Measurements from ENCODE around the gene DUSP12.

DUSP12 gene

GRCh38 chr1:161790587-161791317, 41.2 kb downstream of the DUSP12 start:
- Histone ChIP-seq H3K79me2 (ENCODE audit: control insufficient read depth, insufficient read depth, low read length, unreplicated experiment) (no peaks in the 10 kb centered on the region), H3K4me1 (ENCODE audit: control insufficient read depth, insufficient read depth, low read length, unreplicated experiment) (peaks cover 16% of the 10 kb centered on the region), H3K36me3 (ENCODE audit: insufficient read depth, low read length) (peaks cover 5% of the 10 kb centered on the region)

GRCh38 chr1:161791904-161792655, 42.5 kb downstream of the DUSP12 start:
- Histone ChIP-seq H3K79me2 (ENCODE audit: control insufficient read depth, insufficient read depth, low read length, unreplicated experiment) (no peaks in the 10 kb centered on the region), H3K27ac (ENCODE audit: low read depth, low read length) (peak overlapping the region; percentile 17; the same call in 1 of the 2 replicates)

More at GRCh38 chr1:161790587-161791317, 41.2 kb downstream of the DUSP12 start:
- Histone ChIP-seq H2AFZ (ENCODE audit: low read length, unreplicated experiment) (no peak overlapping the region), H3K27ac (ENCODE audit: low read depth, low read length) (no peak overlapping the region), H3K4me3 (ENCODE audit: low read depth, low read length) (no peak overlapping the region), H3K27me3 (ENCODE audit: insufficient read depth, low read length) (no peaks in the 10 kb centered on the region)

GRCh38 chr1:161792740-161793139, 43.2 kb downstream of the DUSP12 start:
- peak overlapping the region; percentile 17; the same call in 1 of the 2 replicates for H3K27ac ChIP-seq (ENCODE audit: low read depth, low read length)
- H3K4me1 ChIP-seq (ENCODE audit: control insufficient read depth, insufficient read depth, low read length, unreplicated experiment) = peaks cover 16% of the 10 kb centered on the region
- peaks cover 9% of the 10 kb centered on the region for H3K36me3 ChIP-seq (ENCODE audit: insufficient read depth, low read length)
- H3K27me3 ChIP-seq (ENCODE audit: insufficient read depth, low read length) = no peaks in the 10 kb centered on the region
- H2AFZ ChIP-seq (ENCODE audit: low read length, unreplicated experiment) = no peak overlapping the region
- H3K4me3 ChIP-seq (ENCODE audit: low read depth, low read length) = no peak overlapping the region
- no peaks in the 10 kb centered on the region for H3K79me2 ChIP-seq (ENCODE audit: control insufficient read depth, insufficient read depth, low read length, unreplicated experiment)

More at GRCh38 chr1:161791904-161792655, 42.5 kb downstream of the DUSP12 start:
- no peak overlapping the region for H2AFZ ChIP-seq (ENCODE audit: low read length, unreplicated experiment)
- no peak overlapping the region for H3K4me3 ChIP-seq (ENCODE audit: low read depth, low read length)
- peaks cover 7% of the 10 kb centered on the region for H3K36me3 ChIP-seq (ENCODE audit: insufficient read depth, low read length)
- H3K27me3 ChIP-seq (ENCODE audit: insufficient read depth, low read length) = no peaks in the 10 kb centered on the region
- peaks cover 16% of the 10 kb centered on the region for H3K4me1 ChIP-seq (ENCODE audit: control insufficient read depth, insufficient read depth, low read length, unreplicated experiment)

GRCh38 chr1:161799792-161800191, 50.2 kb downstream of the DUSP12 start:
- Histone ChIP-seq H3K27me3 (ENCODE audit: insufficient read depth, low read length) (no peaks in the 10 kb centered on the region), H3K27ac (ENCODE audit: low read depth, low read length) (no peak overlapping the region), H3K4me3 (ENCODE audit: low read depth, low read length) (no peak overlapping the region)

GRCh38 chr1:161801955-161802354, 52.4 kb downstream of the DUSP12 start:
- H2AFZ ChIP-seq (ENCODE audit: low read length, unreplicated experiment) = no peak overlapping the region
- H3K36me3 ChIP-seq (ENCODE audit: insufficient read depth, low read length) = peaks cover 11% of the 10 kb centered on the region; the same call in 1 of the 2 replicates
- H3K27ac ChIP-seq (ENCODE audit: low read depth, low read length) = no peak overlapping the region
- no peaks in the 10 kb centered on the region for H3K79me2 ChIP-seq (ENCODE audit: control insufficient read depth, insufficient read depth, low read length, unreplicated experiment)
- no peaks in the 10 kb centered on the region for H3K4me1 ChIP-seq (ENCODE audit: control insufficient read depth, insufficient read depth, low read length, unreplicated experiment)
- H3K27me3 ChIP-seq (ENCODE audit: insufficient read depth, low read length) = no peaks in the 10 kb centered on the region
- no peak overlapping the region for H3K4me3 ChIP-seq (ENCODE audit: low read depth, low read length)

More at GRCh38 chr1:161799792-161800191, 50.2 kb downstream of the DUSP12 start:
- Histone ChIP-seq H3K36me3 (ENCODE audit: insufficient read depth, low read length) (peaks cover 4% of the 10 kb centered on the region; the same call in 1 of the 2 replicates), H2AFZ (ENCODE audit: low read length, unreplicated experiment) (no peak overlapping the region), H3K4me1 (ENCODE audit: control insufficient read depth, insufficient read depth, low read length, unreplicated experiment) (no peaks in the 10 kb centered on the region), H3K79me2 (ENCODE audit: control insufficient read depth, insufficient read depth, low read length, unreplicated experiment) (no peaks in the 10 kb centered on the region)

- no peak overlapping the region for H3K27ac ChIP-seq (ENCODE audit: low read depth, low read length)
- 0 out of 2 replicates have a peak, but pooled peaks cover 8% of the 10 kb centered on the region for H3K36me3 ChIP-seq (ENCODE audit: insufficient read depth, low read length)
- no peaks in the 10 kb centered on the region for H3K27me3 ChIP-seq (ENCODE audit: insufficient read depth, low read length)
- no peaks in the 10 kb centered on the region for H3K79me2 ChIP-seq (ENCODE audit: control insufficient read depth, insufficient read depth, low read length, unreplicated experiment)
- no peaks in the 10 kb centered on the region for H3K4me1 ChIP-seq (ENCODE audit: control insufficient read depth, insufficient read depth, low read length, unreplicated experiment)
- H2AFZ ChIP-seq (ENCODE audit: low read length, unreplicated experiment) = no peak overlapping the region
- H3K4me3 ChIP-seq (ENCODE audit: low read depth, low read length) = no peak overlapping the region
These were observed 53.6 kb downstream of the DUSP12 start for GRCh38 chr1:161803181-161803580.

GRCh38 chr1:161805399-161806197, 56.0 kb downstream of the DUSP12 start:
- Histone ChIP-seq H3K27me3 (ENCODE audit: insufficient read depth, low read length) (no peaks in the 10 kb centered on the region), H3K27ac (ENCODE audit: low read depth, low read length) (no peak overlapping the region), H2AFZ (ENCODE audit: low read length, unreplicated experiment) (no peak overlapping the region), H3K36me3 (ENCODE audit: insufficient read depth, low read length) (peaks cover 17% of the 10 kb centered on the region; the same call in 1 of the 2 replicates), H3K4me3 (ENCODE audit: low read depth, low read length) (no peak overlapping the region), H3K4me1 (ENCODE audit: control insufficient read depth, insufficient read depth, low read length, unreplicated experiment) (no peaks in the 10 kb centered on the region), H3K79me2 (ENCODE audit: control insufficient read depth, insufficient read depth, low read length, unreplicated experiment) (no peaks in the 10 kb centered on the region)

Measured in ACC112 (cell line).